ENCODE results near the gene MRAS. TPM values are rescaled to one million over a fixed set of nuclear protein-coding genes. Genes with fewer than 3 reads are reported as not detected.
"Not testable (repeated sequence)": the region's sequence is repeated elsewhere in the genome, so short reads cannot be mapped to it uniquely, and the experiment has no call there.

MRAS gene
- polyA plus RNA-seq, 1 donor = 6.3 TPM

DNA sequence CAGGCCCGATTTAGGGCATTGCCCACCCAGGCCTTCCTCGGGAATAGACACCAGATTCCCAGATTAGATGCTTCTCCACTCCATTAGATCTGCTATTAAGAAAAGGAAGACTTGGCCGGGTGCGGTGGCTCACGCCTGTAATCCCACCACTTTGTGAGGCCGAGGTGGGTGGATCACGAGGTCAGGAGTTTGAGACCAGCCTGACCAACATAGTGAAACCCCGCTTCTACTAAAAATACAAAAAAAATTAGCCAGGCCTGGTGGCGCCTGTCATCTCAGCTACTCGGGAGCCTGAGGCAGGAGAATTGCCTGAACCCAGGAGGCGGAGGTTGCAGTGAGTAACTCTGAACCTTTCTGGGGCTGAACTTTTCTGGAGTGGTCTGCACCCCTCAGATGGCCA, 28.8 kb downstream of the MRAS start:
- H3K27me3 ChIP-seq (ENCODE audit: control insufficient read depth, insufficient read depth, low read length); H3K36me3 ChIP-seq (ENCODE audit: control insufficient read depth, insufficient read depth, low read length); H3K4me1 ChIP-seq (ENCODE audit: control insufficient read depth, insufficient read depth, low read length); H3K4me3 ChIP-seq (ENCODE audit: low read length); DNase-seq; H3K27ac ChIP-seq (ENCODE audit: low read length); H3K9me3 ChIP-seq (ENCODE audit: control insufficient read depth, low read depth, low read length): not testable (repeated sequence)
- no CpG with 5 or more reads among the region's 11 CpGs for WGBS (ENCODE audit: insufficient coverage, low lambda C conversion rate)

DNA sequence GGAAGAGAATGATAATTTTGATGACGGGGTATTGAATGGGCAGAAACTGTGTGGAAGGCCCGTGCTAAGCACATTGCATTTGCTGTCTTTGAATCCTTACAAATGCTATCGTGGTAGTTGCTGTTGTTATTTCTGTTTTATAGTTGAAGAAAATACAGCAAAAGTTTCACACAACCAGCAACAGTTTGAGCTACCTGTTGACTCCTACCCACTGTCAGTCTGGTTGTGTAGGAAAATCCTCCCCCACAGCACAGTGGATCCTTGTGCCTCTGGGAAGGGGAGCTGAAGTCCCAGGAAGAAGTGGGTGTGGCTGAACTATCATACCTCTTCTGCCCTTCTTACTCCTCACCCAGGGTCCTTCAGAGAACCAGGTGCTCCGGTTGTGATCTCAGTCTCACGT, 29.4 kb downstream of the MRAS start:
- no peak overlapping the region for H3K27ac ChIP-seq (ENCODE audit: low read length)

DNA sequence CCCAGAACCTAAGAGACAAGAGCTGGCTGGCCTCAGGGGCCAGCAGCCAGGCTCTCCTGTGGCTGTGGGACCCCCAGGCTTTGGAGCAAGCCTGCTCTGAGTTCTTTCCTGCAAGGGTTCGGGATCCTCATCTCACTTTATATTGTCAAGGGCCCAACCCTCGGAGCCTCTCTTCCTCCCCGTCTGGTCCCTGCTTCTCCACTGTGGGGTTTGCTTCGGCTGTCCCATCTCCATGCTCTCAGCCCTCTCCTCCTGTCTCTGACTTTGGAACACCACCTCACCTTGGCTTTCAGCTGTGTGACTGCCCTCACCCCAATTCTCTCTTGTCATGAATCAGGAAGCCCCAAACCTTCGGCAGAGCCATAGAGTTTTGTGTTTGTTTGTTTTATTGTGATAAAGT, 30.0 kb downstream of the MRAS start:
- no peak overlapping the region for H3K4me3 ChIP-seq (ENCODE audit: low read length)
- no peaks in the 10 kb centered on the region for H3K27me3 ChIP-seq (ENCODE audit: control insufficient read depth, insufficient read depth, low read length)
- H3K36me3 ChIP-seq (ENCODE audit: control insufficient read depth, insufficient read depth, low read length) = no peaks in the 10 kb centered on the region
- no peak for DNase-seq
- H3K27ac ChIP-seq (ENCODE audit: low read length) = no peak overlapping the region
- H3K4me1 ChIP-seq (ENCODE audit: control insufficient read depth, insufficient read depth, low read length) = no peaks in the 10 kb centered on the region
- no peaks in the 10 kb centered on the region for H3K9me3 ChIP-seq (ENCODE audit: control insufficient read depth, low read depth, low read length)
- 100% methylated on average over 1 of the region's 5 CpGs for WGBS (ENCODE audit: insufficient coverage, low lambda C conversion rate)

More for the DNA sequence above, 29.4 kb downstream of the MRAS start:
- no peaks in the 10 kb centered on the region for H3K36me3 ChIP-seq (ENCODE audit: control insufficient read depth, insufficient read depth, low read length)
- H3K27me3 ChIP-seq (ENCODE audit: control insufficient read depth, insufficient read depth, low read length) = no peaks in the 10 kb centered on the region
- DNase-seq = no peak
- WGBS (ENCODE audit: insufficient coverage, low lambda C conversion rate) = 100% methylated on average over 1 of the region's 5 CpGs
- no peaks in the 10 kb centered on the region for H3K9me3 ChIP-seq (ENCODE audit: control insufficient read depth, low read depth, low read length)
- H3K4me3 ChIP-seq (ENCODE audit: low read length) = no peak overlapping the region
- no peaks in the 10 kb centered on the region for H3K4me1 ChIP-seq (ENCODE audit: control insufficient read depth, insufficient read depth, low read length)

DNA sequence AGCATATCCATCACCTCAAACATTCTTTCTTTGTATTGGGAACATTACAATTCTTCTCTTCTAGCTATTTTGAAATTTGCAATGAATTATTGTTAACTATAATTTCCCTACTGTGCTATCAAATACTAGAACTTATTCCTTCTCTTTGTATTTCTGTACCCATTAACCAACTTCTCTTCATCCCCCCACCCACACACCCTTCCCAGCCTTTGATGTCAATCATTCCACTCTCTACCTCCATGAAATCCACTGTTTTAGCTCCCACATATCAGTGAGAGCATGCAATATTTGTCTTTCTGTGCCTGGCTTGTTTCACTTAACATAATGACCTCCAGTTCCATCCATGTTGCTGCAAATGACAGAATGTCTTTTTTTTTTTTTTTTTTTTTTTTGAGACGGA, 30.6 kb downstream of the MRAS start:
- no peaks in the 10 kb centered on the region for H3K9me3 ChIP-seq (ENCODE audit: control insufficient read depth, low read depth, low read length)
- DNase-seq = no peak
- WGBS (ENCODE audit: insufficient coverage, low lambda C conversion rate) = no CpG with 5 or more reads among the region's 1 CpG
- H3K27ac ChIP-seq (ENCODE audit: low read length) = no peak overlapping the region
- H3K4me1 ChIP-seq (ENCODE audit: control insufficient read depth, insufficient read depth, low read length) = no peaks in the 10 kb centered on the region
- no peaks in the 10 kb centered on the region for H3K27me3 ChIP-seq (ENCODE audit: control insufficient read depth, insufficient read depth, low read length)
- H3K36me3 ChIP-seq (ENCODE audit: control insufficient read depth, insufficient read depth, low read length) = no peaks in the 10 kb centered on the region
- no peak overlapping the region for H3K4me3 ChIP-seq (ENCODE audit: low read length)

DNA sequence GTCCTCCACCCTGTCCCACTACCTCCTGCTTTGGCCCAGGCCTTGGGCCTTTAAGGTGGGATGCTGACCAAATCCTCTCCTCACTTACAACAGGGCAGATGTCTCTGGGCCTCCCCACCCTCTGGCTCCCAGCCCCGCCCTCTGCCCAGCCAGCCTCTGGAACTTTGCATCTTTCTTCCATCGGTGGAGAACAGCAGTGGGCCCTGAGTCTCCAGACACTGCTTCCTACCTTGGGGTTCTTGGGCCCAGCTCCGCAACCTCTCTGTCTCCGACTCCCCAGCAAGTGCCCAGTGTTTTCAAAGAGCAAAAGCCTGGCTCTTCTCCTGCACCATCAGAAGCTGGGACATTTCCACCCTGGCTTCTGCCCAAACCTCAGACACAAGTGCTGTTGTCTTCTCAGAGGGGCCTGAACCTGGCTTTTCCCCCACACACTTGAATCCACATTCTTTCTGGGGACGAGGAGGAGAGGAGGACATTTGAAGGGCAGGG, 33.1 kb downstream of the MRAS start:
- Histone ChIP-seq H3K9me3 (ENCODE audit: control insufficient read depth, low read depth, low read length) (no peaks in the 10 kb centered on the region), H3K36me3 (ENCODE audit: control insufficient read depth, insufficient read depth, low read length) (no peaks in the 10 kb centered on the region), H3K27me3 (ENCODE audit: control insufficient read depth, insufficient read depth, low read length) (no peaks in the 10 kb centered on the region), H3K27ac (ENCODE audit: low read length) (no peak overlapping the region), H3K4me1 (ENCODE audit: control insufficient read depth, insufficient read depth, low read length) (no peaks in the 10 kb centered on the region), H3K4me3 (ENCODE audit: low read length) (no peak overlapping the region)
- WGBS (ENCODE audit: insufficient coverage, low lambda C conversion rate) = 100% methylated on average over 1 of the region's 5 CpGs
- no peak for DNase-seq

DNA sequence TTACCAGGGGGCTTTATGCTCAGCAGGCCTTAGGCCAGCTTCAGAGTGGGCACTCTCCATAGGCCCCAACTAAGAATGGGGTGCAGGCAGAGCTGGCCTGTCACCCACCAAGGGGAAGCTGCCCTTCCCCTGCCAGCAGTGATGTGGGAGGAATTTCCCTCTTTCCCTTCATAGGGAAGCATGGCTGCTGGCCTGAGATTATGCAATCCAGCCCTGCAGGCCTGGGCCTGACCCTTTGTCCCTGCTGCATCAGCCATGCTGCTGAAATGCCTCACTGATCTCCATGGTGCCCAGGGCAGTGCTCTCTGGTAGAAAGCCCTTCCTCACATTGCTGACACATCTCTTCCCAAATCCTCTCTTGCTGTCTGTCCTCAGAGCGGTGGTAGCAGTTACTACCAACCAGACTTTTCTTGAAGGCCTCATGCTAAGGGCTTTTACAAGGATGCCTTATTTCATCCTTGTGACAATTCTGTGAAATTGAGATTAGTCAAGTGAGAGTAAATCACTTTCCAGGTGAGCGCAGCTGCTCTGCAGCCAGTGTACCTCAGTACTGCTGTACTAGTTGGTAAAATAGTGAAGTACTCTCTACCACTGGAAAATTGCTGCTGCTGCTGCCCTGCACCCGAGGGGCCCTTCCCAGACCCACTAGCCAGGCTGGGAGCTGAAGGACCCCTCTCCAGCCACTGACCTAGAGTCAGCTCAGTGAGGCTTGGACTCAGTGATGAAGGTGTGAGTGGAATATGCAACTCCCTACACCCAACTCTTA, 33.8 kb downstream of the MRAS start:
- no CpG with 5 or more reads among the region's 3 CpGs for WGBS (ENCODE audit: insufficient coverage, low lambda C conversion rate)
- H3K9me3 ChIP-seq (ENCODE audit: control insufficient read depth, low read depth, low read length) = no peaks in the 10 kb centered on the region
- H3K27ac ChIP-seq (ENCODE audit: low read length) = no peak overlapping the region
- DNase-seq = no peak
- no peaks in the 10 kb centered on the region for H3K27me3 ChIP-seq (ENCODE audit: control insufficient read depth, insufficient read depth, low read length)
- H3K36me3 ChIP-seq (ENCODE audit: control insufficient read depth, insufficient read depth, low read length) = no peaks in the 10 kb centered on the region
- no peak overlapping the region for H3K4me3 ChIP-seq (ENCODE audit: low read length)
- H3K4me1 ChIP-seq (ENCODE audit: control insufficient read depth, insufficient read depth, low read length) = no peaks in the 10 kb centered on the region

DNA sequence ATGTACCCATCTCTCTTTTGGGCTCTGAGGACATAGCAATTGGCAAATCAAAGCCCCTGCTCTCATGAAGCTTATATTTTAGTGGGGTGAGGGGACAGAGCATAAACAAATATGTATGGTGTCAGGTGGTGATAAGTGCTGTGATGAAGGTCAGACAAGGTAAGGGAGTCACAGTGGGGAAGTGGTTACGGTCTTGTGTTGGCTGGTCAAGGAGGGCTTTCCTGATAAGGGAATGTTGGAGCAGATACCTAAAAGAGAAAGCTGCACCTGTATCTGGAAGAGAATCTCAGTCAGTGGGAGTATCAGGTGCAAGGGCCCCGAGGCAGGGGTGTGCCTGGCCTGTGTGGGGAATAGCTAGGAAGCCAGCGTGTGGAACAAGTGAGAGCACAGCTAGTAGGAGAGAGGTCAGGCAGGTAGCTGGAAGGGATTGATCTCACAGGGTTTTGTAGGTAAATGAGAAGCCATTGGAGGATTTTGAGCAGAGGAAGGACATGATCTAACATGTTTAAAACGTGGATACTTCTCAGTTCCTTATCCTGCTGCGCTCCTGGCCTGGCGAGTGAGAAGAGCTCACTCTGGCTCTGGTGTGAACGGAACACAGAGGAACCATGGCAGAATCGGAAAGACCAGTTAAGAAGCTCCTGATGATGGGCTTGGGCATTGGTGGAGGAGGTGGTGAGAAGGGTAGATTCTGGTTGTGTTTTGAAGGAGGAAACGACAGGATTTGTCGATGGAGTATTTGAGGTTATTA, 35.5 kb downstream of the MRAS start:
- no CpG with 5 or more reads among the region's 10 CpGs for WGBS (ENCODE audit: insufficient coverage, low lambda C conversion rate)
- H3K4me1 ChIP-seq (ENCODE audit: control insufficient read depth, insufficient read depth, low read length) = no peaks in the 10 kb centered on the region
- no peak overlapping the region for H3K27ac ChIP-seq (ENCODE audit: low read length)
- no peaks in the 10 kb centered on the region for H3K36me3 ChIP-seq (ENCODE audit: control insufficient read depth, insufficient read depth, low read length)
- H3K4me3 ChIP-seq (ENCODE audit: low read length) = no peak overlapping the region
- no peak for DNase-seq
- H3K27me3 ChIP-seq (ENCODE audit: control insufficient read depth, insufficient read depth, low read length) = no peaks in the 10 kb centered on the region
- H3K9me3 ChIP-seq (ENCODE audit: control insufficient read depth, low read depth, low read length) = no peaks in the 10 kb centered on the region

DNA sequence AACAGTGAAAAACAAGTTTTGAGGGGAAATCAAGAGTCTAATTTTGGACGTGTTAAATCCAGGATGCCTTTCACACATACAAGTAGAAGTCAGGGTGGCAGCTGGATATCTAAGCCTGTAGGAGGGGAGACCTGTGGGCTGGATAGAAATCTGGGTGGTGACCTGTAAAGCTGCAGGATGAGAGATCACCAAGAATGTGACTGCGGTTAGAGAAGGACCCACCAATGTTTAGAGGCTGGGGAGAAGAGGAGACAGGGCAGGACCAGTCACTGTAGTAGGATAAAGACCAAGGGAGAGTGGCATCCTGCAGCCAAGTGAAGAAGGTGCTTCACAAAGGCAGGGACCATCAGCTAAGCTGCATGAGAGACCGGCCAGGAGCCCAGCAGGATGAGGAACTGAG, 36.2 kb downstream of the MRAS start:
- whole genome bisulfite sequencing (ENCODE audit: insufficient coverage, low lambda C conversion rate) = 100% methylated on average over 1 of the region's 3 CpGs

DNA sequence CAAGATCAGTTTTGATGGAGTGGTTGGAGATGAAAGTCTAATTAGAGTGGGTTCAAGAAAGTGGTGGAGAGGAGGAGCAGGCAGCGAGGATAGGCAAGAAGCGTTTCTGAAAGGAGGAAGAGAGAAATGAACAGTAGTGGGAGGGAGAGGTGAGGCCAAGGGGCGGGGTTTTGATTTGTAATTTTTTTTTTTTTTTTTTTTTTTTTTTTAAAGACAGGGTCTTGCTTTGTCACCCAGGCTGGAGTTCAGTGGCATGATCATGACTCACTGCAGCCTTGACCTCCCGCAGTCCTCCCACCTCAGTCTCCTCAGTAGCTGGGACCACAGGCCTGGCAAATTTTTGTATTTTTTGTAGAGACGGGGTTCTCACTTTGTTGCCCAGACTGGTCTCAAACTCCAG, 36.6 kb downstream of the MRAS start:
- WGBS (ENCODE audit: insufficient coverage, low lambda C conversion rate) = 90% methylated on average over 2 of the region's 5 CpGs
- no peaks in the 10 kb centered on the region for H3K36me3 ChIP-seq (ENCODE audit: control insufficient read depth, insufficient read depth, low read length)
- no peak overlapping the region for H3K27ac ChIP-seq (ENCODE audit: low read length)

More for the DNA sequence above, 36.2 kb downstream of the MRAS start:
- no peaks in the 10 kb centered on the region for H3K4me1 ChIP-seq (ENCODE audit: control insufficient read depth, insufficient read depth, low read length)
- no peaks in the 10 kb centered on the region for H3K9me3 ChIP-seq (ENCODE audit: control insufficient read depth, low read depth, low read length)
- DNase-seq = no peak
- H3K27me3 ChIP-seq (ENCODE audit: control insufficient read depth, insufficient read depth, low read length) = no peaks in the 10 kb centered on the region
- H3K27ac ChIP-seq (ENCODE audit: low read length) = no peak overlapping the region
- no peaks in the 10 kb centered on the region for H3K36me3 ChIP-seq (ENCODE audit: control insufficient read depth, insufficient read depth, low read length)
- no peak overlapping the region for H3K4me3 ChIP-seq (ENCODE audit: low read length)

DNA sequence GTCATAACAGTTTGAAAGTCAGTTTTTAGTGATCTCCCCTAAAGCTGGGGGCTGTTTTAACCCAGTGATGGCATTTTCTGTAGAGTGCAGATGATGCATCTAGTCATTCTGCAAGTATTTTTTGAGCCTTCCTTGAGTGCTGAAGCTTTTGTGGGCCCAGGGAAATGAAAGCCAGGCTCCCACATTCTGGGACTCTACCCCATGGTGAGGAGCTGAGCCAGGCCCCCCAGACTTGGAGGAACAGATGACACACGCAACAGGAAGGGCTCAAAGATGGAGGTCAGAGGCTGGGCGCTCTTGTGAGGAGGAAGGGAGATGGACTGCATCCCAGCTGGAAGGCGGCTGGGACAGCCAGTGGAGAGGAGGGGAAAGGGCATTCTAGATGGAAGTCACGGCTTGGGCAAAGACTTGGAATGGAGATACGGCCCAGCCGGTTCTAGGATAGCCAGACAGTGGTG, 40.8 kb downstream of the MRAS start:
- H3K27ac ChIP-seq (ENCODE audit: low read length) = no peak overlapping the region
- H3K27me3 ChIP-seq (ENCODE audit: control insufficient read depth, insufficient read depth, low read length) = no peaks in the 10 kb centered on the region
- H3K9me3 ChIP-seq (ENCODE audit: control insufficient read depth, low read depth, low read length) = no peaks in the 10 kb centered on the region

More for the DNA sequence above, 36.6 kb downstream of the MRAS start:
- H3K4me3 ChIP-seq (ENCODE audit: low read length) = no peak overlapping the region
- H3K27me3 ChIP-seq (ENCODE audit: control insufficient read depth, insufficient read depth, low read length) = no peaks in the 10 kb centered on the region
- no peaks in the 10 kb centered on the region for H3K9me3 ChIP-seq (ENCODE audit: control insufficient read depth, low read depth, low read length)
- DNase-seq = no peak
- H3K4me1 ChIP-seq (ENCODE audit: control insufficient read depth, insufficient read depth, low read length) = no peaks in the 10 kb centered on the region

More for the DNA sequence above, 40.8 kb downstream of the MRAS start:
- no peak for DNase-seq
- Histone ChIP-seq H3K36me3 (ENCODE audit: control insufficient read depth, insufficient read depth, low read length) (no peaks in the 10 kb centered on the region), H3K4me1 (ENCODE audit: control insufficient read depth, insufficient read depth, low read length) (no peaks in the 10 kb centered on the region), H3K4me3 (ENCODE audit: low read length) (no peak overlapping the region)
- no CpG with 5 or more reads among the region's 6 CpGs for WGBS (ENCODE audit: insufficient coverage, low lambda C conversion rate)

Data from large intestine (tissue), 3 donors.